ENCODE results near the gene FIGNL1.

Gene FIGNL1

DNA sequence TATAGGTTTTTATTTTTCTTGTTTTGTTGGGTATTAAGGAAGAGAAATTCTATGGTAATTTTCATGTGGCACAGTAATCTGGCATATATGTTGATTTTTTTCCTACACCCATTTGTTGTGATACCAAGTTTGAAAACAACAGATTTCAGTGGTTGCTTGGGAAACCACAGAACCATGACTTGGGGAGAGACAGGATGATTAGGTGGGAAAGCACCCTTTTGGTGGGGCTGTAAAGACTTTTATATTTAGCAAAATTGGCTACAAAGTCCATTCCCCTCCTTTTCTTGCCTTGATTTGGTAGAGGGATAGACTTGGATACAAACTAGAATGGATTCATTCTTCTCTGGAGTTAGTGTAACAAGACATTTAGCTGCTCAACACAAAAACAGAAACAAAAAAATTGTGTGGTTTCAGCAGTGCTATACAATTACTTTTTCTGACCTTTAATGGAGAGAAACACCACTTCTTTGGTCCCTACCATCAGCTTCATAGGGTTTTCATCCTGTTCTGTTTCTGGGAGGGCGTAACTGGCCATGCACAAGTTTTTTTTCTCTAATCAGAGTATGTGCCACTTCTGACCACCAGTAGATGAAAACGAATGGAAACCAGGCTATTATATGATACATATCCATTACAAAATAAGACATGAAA, 52.7 kb downstream of the FIGNL1 start:
- no peak for DNase-seq (ENCODE audit: low read depth)

DNA sequence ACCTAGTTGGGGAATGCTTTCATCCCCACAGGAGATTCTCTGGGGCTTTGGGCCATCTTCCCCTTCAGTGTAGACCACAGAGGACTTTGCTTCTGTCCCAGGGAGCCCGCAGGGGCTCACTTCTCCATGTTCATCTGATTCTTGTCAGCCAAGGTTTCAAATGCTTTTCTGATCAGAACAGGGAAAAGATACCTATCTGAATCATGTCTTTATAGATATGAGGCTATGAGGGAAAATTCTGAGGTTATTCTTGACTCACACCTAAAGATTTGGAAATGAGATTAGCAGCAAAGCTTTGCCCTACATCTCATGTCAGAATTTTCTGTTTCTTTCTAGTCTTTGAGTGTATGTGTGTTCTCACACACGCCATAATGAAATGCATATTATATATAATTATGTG, 53.3 kb downstream of the FIGNL1 start:
- no peak for DNase-seq (ENCODE audit: low read depth)

DNA sequence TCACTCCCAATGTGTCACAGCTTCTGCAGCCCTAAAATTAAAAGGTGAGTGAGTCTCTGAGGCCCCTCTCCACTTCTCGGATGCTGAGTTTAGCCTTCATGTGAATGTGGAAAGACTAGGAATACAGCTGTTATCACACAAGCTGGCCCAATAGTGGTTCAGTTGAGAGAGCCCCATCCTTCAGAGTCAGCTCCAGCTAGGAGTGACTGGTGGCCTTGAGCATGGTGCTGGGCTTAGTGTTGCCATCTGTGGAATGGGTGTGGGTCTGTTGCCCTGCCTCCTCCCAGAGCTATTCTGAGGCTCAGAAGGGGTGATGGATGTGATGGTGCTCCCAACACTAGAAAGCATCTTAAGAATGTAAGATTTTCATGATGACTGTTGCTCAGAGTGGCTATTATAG, 55.8 kb downstream of the FIGNL1 start:
- DNase-seq (ENCODE audit: low read depth), result no peak
